Measurements from ENCODE around the gene WHAMM. TPM values are rescaled to one million over a fixed set of nuclear protein-coding genes. Genes with fewer than 3 reads are reported as not detected.
"Not testable (repeated sequence)": the region's sequence is repeated elsewhere in the genome, so short reads cannot be mapped to it uniquely, and the experiment has no call there.

The WHAMM gene
- polyA plus RNA-seq, 4 donors = 4.5 to 12.5 (median 6.2) TPM

DNA sequence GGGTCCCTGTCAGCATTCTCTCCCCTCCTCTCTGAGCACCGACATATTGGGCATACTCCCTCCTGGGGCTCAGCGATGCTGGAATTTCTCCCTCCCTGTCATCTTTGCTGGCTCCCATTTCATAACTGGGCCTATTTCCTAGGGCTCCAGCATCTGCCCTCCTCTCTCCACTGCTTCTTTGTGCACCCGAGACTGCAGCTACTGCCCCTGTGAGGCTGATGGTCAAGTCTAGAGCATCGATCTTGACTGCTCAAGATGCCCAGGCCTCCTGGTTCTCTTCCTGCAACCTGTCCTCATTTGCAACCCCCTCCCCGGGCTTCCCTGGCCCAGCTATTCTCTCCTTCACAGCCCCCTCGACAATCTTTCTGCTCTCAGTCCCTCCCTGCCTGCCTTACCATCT, 53.5 kb downstream of the WHAMM start:
- Histone ChIP-seq H3K4me1 (ENCODE audit: control insufficient read depth in 3 of 3, insufficient read depth in 2 of 3, low read depth in 1 of 3, low read length in 2 of 3) (no peaks in the 10 kb centered on the region), H3K27me3 (ENCODE audit: control insufficient read depth in 3 of 3, insufficient read depth in 3 of 3, low read length in 3 of 3) (no peaks in the 10 kb centered on the region), H3K36me3 (ENCODE audit: control insufficient read depth in 3 of 3, insufficient read depth in 2 of 3, low read depth in 1 of 3, low read length in 3 of 3) (no peaks in the 10 kb centered on the region), H3K4me3 (ENCODE audit: low read depth in 1 of 3, low read length in 3 of 3) (no peak overlapping the region), H3K9me3 (ENCODE audit: control insufficient read depth in 2 of 2, insufficient read depth in 1 of 2, low read depth in 1 of 2, low read length in 1 of 2) (no peaks in the 10 kb centered on the region), H3K27ac (ENCODE audit: low read depth in 1 of 3, low read length in 2 of 3) (no peak overlapping the region)
- 80 to 89% (median 87%) methylated on average over 6 of the region's 6 CpGs for WGBS, 3 donors
- FAIRE-seq (no peak), DNase-seq (no peak)

DNA sequence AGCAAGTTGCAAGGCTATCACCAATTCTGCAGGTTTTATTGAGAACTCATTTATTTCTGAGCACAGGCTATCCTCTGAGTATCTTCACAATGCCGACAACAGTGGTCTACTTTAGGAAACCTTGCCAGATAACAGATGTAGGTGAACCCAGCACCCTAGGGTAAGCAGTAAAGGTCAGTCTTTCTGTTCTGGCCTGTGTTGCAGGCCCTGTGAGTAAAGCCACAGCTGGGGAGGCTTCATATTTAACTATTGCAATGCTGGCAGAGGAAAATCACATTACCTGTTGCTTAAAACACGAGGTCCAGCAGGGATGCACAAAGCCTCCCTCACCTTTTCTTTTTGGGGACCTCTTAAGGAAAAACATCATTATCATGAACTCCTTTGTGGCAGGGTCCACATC, 55.5 kb downstream of the WHAMM start:
- 77 to 93% (median 81%) methylated on average over 2 of the region's 2 CpGs for WGBS, 3 donors
- H3K36me3 ChIP-seq (ENCODE audit: control insufficient read depth in 3 of 3, insufficient read depth in 2 of 3, low read depth in 1 of 3, low read length in 3 of 3) = no peaks in the 10 kb centered on the region
- H3K4me1 ChIP-seq (ENCODE audit: control insufficient read depth in 3 of 3, insufficient read depth in 2 of 3, low read depth in 1 of 3, low read length in 2 of 3) = no peaks in the 10 kb centered on the region
- H3K27me3 ChIP-seq (ENCODE audit: control insufficient read depth in 3 of 3, insufficient read depth in 3 of 3, low read length in 3 of 3) = no peaks in the 10 kb centered on the region
- no peaks in the 10 kb centered on the region for H3K9me3 ChIP-seq (ENCODE audit: control insufficient read depth in 2 of 2, insufficient read depth in 1 of 2, low read depth in 1 of 2, low read length in 1 of 2)
- DNase-seq (no peak), FAIRE-seq (no peak)
- no peak overlapping the region for H3K4me3 ChIP-seq (ENCODE audit: low read depth in 1 of 3, low read length in 3 of 3)
- no peak overlapping the region for H3K27ac ChIP-seq (ENCODE audit: low read depth in 1 of 3, low read length in 2 of 3)

DNA sequence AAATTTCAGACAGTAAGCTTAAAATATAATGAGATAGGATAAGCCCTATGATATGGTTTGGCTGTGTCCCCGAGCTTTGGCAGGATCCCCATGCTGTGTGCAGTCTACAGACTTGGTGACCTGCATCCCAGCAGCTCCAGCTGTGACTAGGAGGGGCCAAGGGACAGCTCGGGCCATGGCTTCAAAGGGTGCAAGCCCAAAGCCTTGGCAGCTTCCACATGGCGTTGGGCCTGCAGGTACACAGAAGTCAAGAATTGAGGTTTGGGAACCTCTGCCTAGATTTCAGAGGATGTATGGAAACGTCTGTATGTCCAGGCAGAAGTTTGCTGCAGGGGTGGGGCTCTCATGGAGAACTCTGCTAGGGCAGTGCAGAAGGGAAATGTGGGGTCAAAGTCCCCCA, 56.2 kb downstream of the WHAMM start:
- H3K36me3 ChIP-seq (ENCODE audit: control insufficient read depth in 3 of 3, insufficient read depth in 2 of 3, low read depth in 1 of 3, low read length in 3 of 3); FAIRE-seq; H3K27me3 ChIP-seq (ENCODE audit: control insufficient read depth in 3 of 3, insufficient read depth in 3 of 3, low read length in 3 of 3); H3K27ac ChIP-seq (ENCODE audit: low read depth in 1 of 3, low read length in 2 of 3); H3K4me1 ChIP-seq (ENCODE audit: control insufficient read depth in 3 of 3, insufficient read depth in 2 of 3, low read depth in 1 of 3, low read length in 2 of 3); DNase-seq; H3K9me3 ChIP-seq (ENCODE audit: control insufficient read depth in 2 of 2, insufficient read depth in 1 of 2, low read depth in 1 of 2, low read length in 1 of 2); H3K4me3 ChIP-seq (ENCODE audit: low read depth in 1 of 3, low read length in 3 of 3): not testable (repeated sequence)
- WGBS, 3 donors = 67 to 72% (median 69%) methylated on average over 4 of the region's 4 CpGs

DNA sequence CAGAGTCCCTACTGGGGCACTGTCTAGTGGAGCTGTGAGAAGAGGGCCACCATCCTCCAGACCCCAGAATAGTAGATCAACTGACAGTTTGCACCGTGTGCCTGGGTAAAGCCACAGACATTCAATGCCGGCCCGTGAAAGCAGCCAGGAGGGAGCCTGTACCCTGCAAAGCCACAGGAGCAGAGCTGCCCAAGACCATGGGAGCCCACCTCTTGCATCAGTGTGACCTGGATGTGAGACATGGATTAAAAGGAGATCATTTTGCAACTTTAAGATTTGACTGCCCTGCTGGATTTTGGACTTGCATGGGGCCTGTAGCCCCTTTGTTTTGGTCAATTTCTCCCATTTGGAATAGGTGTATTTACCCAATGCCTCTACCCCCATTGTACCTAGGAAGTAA, 56.6 kb downstream of the WHAMM start:
- not testable (repeated sequence) for H3K9me3 ChIP-seq (ENCODE audit: control insufficient read depth in 2 of 2, insufficient read depth in 1 of 2, low read depth in 1 of 2, low read length in 1 of 2); FAIRE-seq; H3K36me3 ChIP-seq (ENCODE audit: control insufficient read depth in 3 of 3, insufficient read depth in 2 of 3, low read depth in 1 of 3, low read length in 3 of 3); H3K27me3 ChIP-seq (ENCODE audit: control insufficient read depth in 3 of 3, insufficient read depth in 3 of 3, low read length in 3 of 3); H3K27ac ChIP-seq (ENCODE audit: low read depth in 1 of 3, low read length in 2 of 3); H3K4me1 ChIP-seq (ENCODE audit: control insufficient read depth in 3 of 3, insufficient read depth in 2 of 3, low read depth in 1 of 3, low read length in 2 of 3); DNase-seq; H3K4me3 ChIP-seq (ENCODE audit: low read depth in 1 of 3, low read length in 3 of 3)
- WGBS, 3 donors = 87 to 98% (median 94%) methylated on average over 3 of the region's 3 CpGs

DNA sequence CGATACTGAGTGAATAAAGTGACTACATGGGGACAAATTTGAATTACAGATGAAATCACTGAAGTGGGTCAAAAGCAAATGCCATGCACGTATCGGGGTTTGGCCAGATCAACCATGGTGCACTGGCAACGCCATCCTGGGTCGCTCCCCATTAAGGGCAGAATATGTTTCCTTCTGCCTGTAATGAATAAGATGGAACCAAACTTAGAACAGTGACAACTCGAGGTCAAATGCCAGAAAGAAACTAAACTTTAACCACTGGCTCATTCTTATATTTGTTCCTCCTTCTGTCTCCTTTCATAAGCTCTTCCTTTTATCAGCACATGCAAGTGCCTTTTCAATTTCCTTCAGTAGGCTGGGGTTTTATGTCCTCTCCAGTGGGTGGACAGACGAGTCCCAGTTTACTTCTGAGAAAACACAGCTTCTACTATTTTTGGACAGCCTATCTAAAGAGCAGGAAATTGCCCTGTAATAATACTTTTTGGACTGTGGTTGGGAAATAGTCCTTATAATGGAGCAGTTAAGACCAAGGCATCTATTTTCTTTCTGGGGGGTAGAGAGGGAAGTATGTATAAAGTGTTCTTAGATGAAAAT, 61.4 kb downstream of the WHAMM start:
- 62 to 67% (median 62%) methylated on average over 7 of the region's 7 CpGs for WGBS, 3 donors
- Histone ChIP-seq H3K36me3 (ENCODE audit: control insufficient read depth in 3 of 3, insufficient read depth in 2 of 3, low read depth in 1 of 3, low read length in 3 of 3) (peaks cover 0 to 3% (median 0%) of the 10 kb centered on the region in 3 donors), H3K9me3 (ENCODE audit: control insufficient read depth in 2 of 2, insufficient read depth in 1 of 2, low read depth in 1 of 2, low read length in 1 of 2) (peaks cover 0 to 4% of the 10 kb centered on the region in 2 donors), H3K4me1 (ENCODE audit: control insufficient read depth in 3 of 3, insufficient read depth in 2 of 3, low read depth in 1 of 3, low read length in 2 of 3) (peaks cover 0 to 2% (median 0%) of the 10 kb centered on the region in 3 donors), H3K27ac (ENCODE audit: low read depth in 1 of 3, low read length in 2 of 3) (no peak overlapping the region), H3K4me3 (ENCODE audit: low read depth in 1 of 3, low read length in 3 of 3) (no peak overlapping the region), H3K27me3 (ENCODE audit: control insufficient read depth in 3 of 3, insufficient read depth in 3 of 3, low read length in 3 of 3) (no peaks in the 10 kb centered on the region)
- FAIRE-seq (no peak), DNase-seq (no peak)

DNA sequence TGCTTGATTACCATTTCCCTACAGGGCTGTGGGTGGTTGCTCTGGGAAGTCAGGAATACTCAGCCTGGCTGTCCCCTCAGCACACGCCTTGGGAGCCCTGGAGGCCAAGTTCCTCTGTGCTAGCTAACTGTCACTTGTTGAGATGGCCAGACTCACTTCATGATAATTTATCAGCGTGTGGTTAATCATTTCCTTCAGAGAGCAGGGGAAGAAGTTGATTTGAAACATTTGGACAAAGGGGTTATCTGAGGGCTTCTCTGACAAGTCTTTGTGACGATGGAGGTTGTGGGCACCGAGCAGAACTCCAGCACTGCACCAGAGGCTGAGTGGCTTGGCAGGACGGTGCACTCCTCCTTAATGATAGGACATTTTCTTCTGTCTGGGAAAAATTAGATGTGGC, 61.9 kb downstream of the WHAMM start:
- H3K4me1 ChIP-seq (ENCODE audit: control insufficient read depth in 3 of 3, insufficient read depth in 2 of 3, low read depth in 1 of 3, low read length in 2 of 3) = peaks cover 0 to 2% (median 0%) of the 10 kb centered on the region in 3 donors
- 30 to 53% (median 38%) methylated on average over 5 of the region's 5 CpGs for WGBS, 3 donors
- FAIRE-seq = no peak
- H3K9me3 ChIP-seq (ENCODE audit: control insufficient read depth in 2 of 2, insufficient read depth in 1 of 2, low read depth in 1 of 2, low read length in 1 of 2) = peaks cover 0 to 4% of the 10 kb centered on the region in 2 donors
- H3K36me3 ChIP-seq (ENCODE audit: control insufficient read depth in 3 of 3, insufficient read depth in 2 of 3, low read depth in 1 of 3, low read length in 3 of 3) = peaks cover 0 to 3% (median 0%) of the 10 kb centered on the region in 3 donors
- no peaks in the 10 kb centered on the region for H3K27me3 ChIP-seq (ENCODE audit: control insufficient read depth in 3 of 3, insufficient read depth in 3 of 3, low read length in 3 of 3)
- peak; percentile 31 to 39 for DNase-seq
- no peak overlapping the region for H3K4me3 ChIP-seq (ENCODE audit: low read depth in 1 of 3, low read length in 3 of 3)
- H3K27ac ChIP-seq (ENCODE audit: low read depth in 1 of 3, low read length in 2 of 3) = no peak overlapping the region

- 71 to 84% (median 76%) methylated on average over 7 of the region's 7 CpGs for WGBS, 3 donors
- H3K27me3 ChIP-seq (ENCODE audit: control insufficient read depth in 3 of 3, insufficient read depth in 3 of 3, low read length in 3 of 3) = no peaks in the 10 kb centered on the region
- no peak overlapping the region for H3K4me3 ChIP-seq (ENCODE audit: low read depth in 1 of 3, low read length in 3 of 3)
- H3K4me1 ChIP-seq (ENCODE audit: control insufficient read depth in 3 of 3, insufficient read depth in 2 of 3, low read depth in 1 of 3, low read length in 2 of 3) = peaks cover 0 to 2% (median 0%) of the 10 kb centered on the region in 3 donors
- H3K27ac ChIP-seq (ENCODE audit: low read depth in 1 of 3, low read length in 2 of 3) = no peak overlapping the region
- FAIRE-seq (no peak), DNase-seq (no peak)
- H3K9me3 ChIP-seq (ENCODE audit: control insufficient read depth in 2 of 2, insufficient read depth in 1 of 2, low read depth in 1 of 2, low read length in 1 of 2) = peaks cover 0 to 4% of the 10 kb centered on the region in 2 donors
- peaks cover 0 to 3% (median 0%) of the 10 kb centered on the region in 3 donors for H3K36me3 ChIP-seq (ENCODE audit: control insufficient read depth in 3 of 3, insufficient read depth in 2 of 3, low read depth in 1 of 3, low read length in 3 of 3)
Observed at GRCh38 chr15:82871832-82872484, 62.5 kb downstream of the WHAMM start.

DNA sequence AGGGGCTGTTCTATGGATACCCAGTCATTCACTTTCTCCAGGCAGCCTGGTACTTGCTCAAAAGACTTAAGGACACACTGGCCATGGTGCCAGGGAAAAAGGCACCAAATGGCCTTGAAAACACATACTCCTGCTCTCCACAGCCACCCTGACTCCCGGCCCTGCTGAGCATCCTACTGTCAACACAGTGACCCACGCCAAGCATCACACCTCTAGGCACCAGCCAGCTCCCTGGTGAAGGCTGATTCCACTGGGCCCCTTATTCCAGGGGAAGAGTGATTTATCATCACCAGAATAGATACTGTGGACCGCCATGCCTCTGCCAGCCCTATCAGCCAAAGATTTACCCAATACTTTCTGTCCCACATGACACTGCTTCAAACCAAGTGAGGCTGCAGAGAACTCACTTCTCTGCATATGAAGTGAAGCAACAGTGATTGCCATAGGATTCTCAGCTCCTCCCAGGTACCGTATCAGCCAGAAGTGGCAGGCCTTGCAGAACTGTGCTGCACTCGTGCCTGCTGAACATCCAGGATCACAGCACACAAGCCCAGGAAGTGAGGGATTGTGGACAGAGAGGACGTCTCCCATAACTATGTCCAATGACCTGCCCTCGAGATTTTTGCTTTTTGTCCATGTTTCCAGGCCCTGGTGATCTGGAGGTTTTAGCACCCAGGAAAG, 63.7 kb downstream of the WHAMM start:
- WGBS, 3 donors = 80 to 81% (median 81%) methylated on average over 7 of the region's 7 CpGs
- Histone ChIP-seq H3K9me3 (ENCODE audit: control insufficient read depth in 2 of 2, insufficient read depth in 1 of 2, low read depth in 1 of 2, low read length in 1 of 2) (peaks cover 0 to 4% of the 10 kb centered on the region in 2 donors), H3K27ac (ENCODE audit: low read depth in 1 of 3, low read length in 2 of 3) (no peak overlapping the region), H3K36me3 (ENCODE audit: control insufficient read depth in 3 of 3, insufficient read depth in 2 of 3, low read depth in 1 of 3, low read length in 3 of 3) (peaks cover 0 to 3% (median 0%) of the 10 kb centered on the region in 3 donors), H3K4me3 (ENCODE audit: low read depth in 1 of 3, low read length in 3 of 3) (no peak overlapping the region), H3K27me3 (ENCODE audit: control insufficient read depth in 3 of 3, insufficient read depth in 3 of 3, low read length in 3 of 3) (no peaks in the 10 kb centered on the region), H3K4me1 (ENCODE audit: control insufficient read depth in 3 of 3, insufficient read depth in 2 of 3, low read depth in 1 of 3, low read length in 2 of 3) (peaks cover 0 to 2% (median 0%) of the 10 kb centered on the region in 3 donors)
- no peak for FAIRE-seq
- no peak for DNase-seq

All from small intestine (tissue), 7 donors.